HepG2 (cell line): ENCODE data around the gene CNTNAP1. TPM values are rescaled to one million over a fixed set of nuclear protein-coding genes. Genes with fewer than 3 reads are reported as not detected.

Experiments
- CREBL2 ChIP-seq: sonication (generic); formaldehyde crosslinking; IDR thresholded peaks from 2 replicates; pipeline ENCODE4 v1.8.1; 2023; ENCODE audit warnings: missing genetic modification reagents, mild to moderate bottlenecking, borderline replicate concordance
- DNMT3B ChIP-seq: conservative IDR thresholded peaks from 2 replicates; pipeline ENCODE4 v1.6.1; 2016; ENCODE audit warnings: missing biosample characterization, control low read depth
- GFI1 ChIP-seq: sonication (generic); formaldehyde crosslinking; IDR thresholded peaks from 2 replicates; pipeline ENCODE4 v1.5.0; 2020; ENCODE audit warnings: missing genetic modification reagents, mild to moderate bottlenecking, borderline replicate concordance
- GLMP ChIP-seq: sonication (generic); formaldehyde crosslinking; IDR thresholded peaks from 2 replicates; pipeline ENCODE4 v1.9.0; 2021; ENCODE audit warnings: missing genetic modification reagents, mild to moderate bottlenecking, borderline replicate concordance
- HMG20B ChIP-seq: conservative IDR thresholded peaks from 2 replicates; pipeline ENCODE4 v1.6.1; 2016; ENCODE audit warnings: missing genetic modification reagents, missing compliant biosample characterization
- HNF1A ChIP-seq, 2 experiments: sonication (generic) in 1 of 2; formaldehyde crosslinking in 1 of 2; IDR thresholded peaks; 2 replicates each; pipeline versions ENCODE4 v1.4.0 to v1.6.1; 2016 to 2020; ENCODE audit warnings: borderline replicate concordance in 1 of 2, low read depth in 1 of 2, mild to moderate bottlenecking in 1 of 2, missing genetic modification reagents in 1 of 2
- KAT8 ChIP-seq: IDR thresholded peaks from 2 replicates; pipeline ENCODE4 v1.6.1; 2016; ENCODE audit warnings: missing genetic modification reagents, missing compliant biosample characterization
- KLF13 ChIP-seq: sonication (generic); formaldehyde crosslinking; IDR thresholded peaks from 2 replicates; pipeline ENCODE4 v1.4.0; 2020; ENCODE audit warnings: mild to moderate bottlenecking, missing genetic modification reagents
- NFIB ChIP-seq: sonication (generic); formaldehyde crosslinking; IDR thresholded peaks from 2 replicates; pipeline ENCODE4 v1.9.0; 2021; ENCODE audit warnings: missing genetic modification reagents, mild to moderate bottlenecking, borderline replicate concordance
- NR2F6 ChIP-seq, 2 experiments: IDR thresholded peaks; 2 replicates each; pipeline ENCODE4 v1.6.1; 2016; ENCODE audit warnings: antibody characterized with exemption in 1 of 2, mild to moderate bottlenecking in 1 of 2
- SRSF1 ChIP-seq: fragments of 200-400 bp; formaldehyde crosslinking; optimal IDR thresholded peaks from 2 replicates; pipeline ENCODE3; 2017; ENCODE audit warnings: mild to moderate bottlenecking, low read depth, low read length, moderate library complexity
- SSRP1 ChIP-seq: IDR thresholded peaks from 2 replicates; pipeline ENCODE4 v1.6.1; 2016; ENCODE audit warnings: control low read depth
- TCF12 ChIP-seq, 2 experiments: fragments of 450-650 bp in 1 of 2; sonication (generic) in 1 of 2; formaldehyde crosslinking in 1 of 2; IDR thresholded peaks; 2 replicates each; pipeline versions ENCODE4 v1.6.1 to v1.8.0; 2017 to 2022; ENCODE audit warnings: antibody characterized with exemption in 1 of 2, mild to moderate bottlenecking in 1 of 2, missing genetic modification reagents in 1 of 2, moderate library complexity in 1 of 2
- TFAP4 ChIP-seq: sonication (generic); IDR thresholded peaks from 2 replicates; pipeline ENCODE4 v1.6.1; 2016; ENCODE audit warnings: low read depth, borderline replicate concordance
- ZBTB21 ChIP-seq: sonication (generic); formaldehyde crosslinking; IDR thresholded peaks from 2 replicates; pipeline ENCODE4 v1.4.0; 2020; ENCODE audit warnings: missing genetic modification reagents
- ZBTB3 ChIP-seq: sonication (generic); formaldehyde crosslinking; IDR thresholded peaks from 2 replicates; pipeline ENCODE4 v1.4.0; 2020; ENCODE audit warnings: low read depth, mild to moderate bottlenecking, moderate library complexity, missing genetic modification reagents, borderline replicate concordance
- ZNF282 ChIP-seq: fragments of 450-650 bp; IDR thresholded peaks from 2 replicates; pipeline ENCODE4 v1.6.1; 2018; ENCODE audit not compliant: partially characterized antibody
- ZNF331 ChIP-seq: sonication (generic); formaldehyde crosslinking; IDR thresholded peaks from 2 replicates; pipeline ENCODE4 v1.4.0; 2020; ENCODE audit warnings: missing genetic modification reagents
- ZNF468 ChIP-seq: sonication (generic); formaldehyde crosslinking; IDR thresholded peaks from 2 replicates; pipeline ENCODE4 v1.8.0; 2022; ENCODE audit warnings: mild to moderate bottlenecking, moderate library complexity, missing genetic modification reagents
- ZNF781 ChIP-seq: sonication (generic); formaldehyde crosslinking; IDR thresholded peaks from 2 replicates; pipeline ENCODE4 v1.5.1; 2020; ENCODE audit warnings: borderline replicate concordance, mild to moderate bottlenecking, missing genetic modification reagents; ENCODE audit errors: not compliant biosample characterization
- ZNF83 ChIP-seq: sonication (generic); formaldehyde crosslinking; IDR thresholded peaks from 2 replicates; pipeline ENCODE4 v1.4.0; 2020; ENCODE audit warnings: missing genetic modification reagents, mild to moderate bottlenecking, borderline replicate concordance
- ZNF891 ChIP-seq: sonication (generic); formaldehyde crosslinking; IDR thresholded peaks from 2 replicates; pipeline ENCODE4 v1.5.0; 2020; ENCODE audit warnings: mild to moderate bottlenecking, missing genetic modification reagents
- polyA plus RNA-seq, 8 experiments: library from polyadenylated mRNA; depleted of rRNA in 3 of 8; stranded (reverse) in 7 of 8; unstranded in 1 of 8; fragments of >200 nt; fragmentation: Illumina TruSeq in 4 of 8; extraction: Trizol in 4 of 8; gene quantifications; 2 replicates each; pipeline versions ENCODE4 v1.2.1 to v1.2.3, GENCODE V29; 2011 to 2016; ENCODE audit warnings: low read depth in 4 of 8, missing spikeins in 1 of 8, mixed read lengths in 1 of 8; ENCODE audit not compliant: insufficient read depth in 1 of 8
- total RNA-seq, 5 experiments: library from RNA; depleted of rRNA; stranded (reverse); fragments of >200 nt; fragmentation: Illumina TruSeq; extraction: Trizol; gene quantifications; 2 replicates each; pipeline ENCODE4 v1.2.3, GENCODE V29; 2016; ENCODE audit warnings: low read depth in 1 of 5

Gene CNTNAP1
- total and polyA plus RNA-seq, 2 of the 13 experiments (the other 11 are each of a cell fraction or from before 2014, with no cell fraction given): 4.5 to 7.7 TPM

GRCh38 chr17:42677921-42678781, 4.2 kb upstream of the CNTNAP1 start (continued):
- TF ChIP-seq HNF1A (IDR thresholded peaks at IDR 0.05; ENCODE audit: low read depth) (no peak), HNF1A (CRISPR knock-in tag; IDR thresholded peaks at IDR 0.05; ENCODE audit: borderline replicate concordance) (0 out of 2 replicates have a peak, but pooled peaks have one; percentile 55), KLF13 (no peak), ZNF891 (CRISPR knock-in tag) (peak; percentile 85), TFAP4 (no peak; the same call in 1 of the 2 replicates), CREBL2 (CRISPR knock-in tag) (no peak), ZNF282 (no peak), TCF12 (IDR thresholded peaks at IDR 0.05) (no peak), TCF12 (CRISPR knock-in tag; IDR thresholded peaks at IDR 0.05) (no peak), ZNF331 (CRISPR knock-in tag) (peak; percentile 67; the same call in 1 of the 2 replicates), ZNF468 (CRISPR knock-in tag) (peak; percentile 57; the same call in 1 of the 2 replicates), ZBTB3 (CRISPR knock-in tag) (0 out of 2 replicates have a peak, but pooled peaks have one; percentile 15), GLMP (CRISPR knock-in tag) (no peak), ZNF83 (peak; percentile 90; the same call in 1 of the 2 replicates), DNMT3B (CRISPR knock-in tag) (no peak), ZBTB21 (CRISPR knock-in tag) (no peak; the same call in 1 of the 2 replicates), NFIB (CRISPR knock-in tag) (no peak), HMG20B (CRISPR knock-in tag) (no peak; the same call in 1 of the 2 replicates), SSRP1 (CRISPR knock-in tag) (0 out of 2 replicates have a peak, but pooled peaks have one; percentile 46), KAT8 (peak; percentile 72; the same call in 1 of the 2 replicates), NR2F6 (IDR thresholded peaks at IDR 0.05) (peak; percentile 30; the same call in 1 of the 2 replicates), NR2F6 (CRISPR knock-in tag; IDR thresholded peaks at IDR 0.05) (peak; percentile 59), SRSF1 (no peak), GFI1 (CRISPR knock-in tag) (peak; percentile 76), ZNF781 (peak; percentile 62)
